Measurements from ENCODE around the gene MTA1. TPM values are rescaled to one million over a fixed set of nuclear protein-coding genes. Genes with fewer than 3 reads are reported as not detected.

MTA1 gene
- total RNA-seq, 2 experiments from 2014 or later: 103 to 217 TPM

DNA sequence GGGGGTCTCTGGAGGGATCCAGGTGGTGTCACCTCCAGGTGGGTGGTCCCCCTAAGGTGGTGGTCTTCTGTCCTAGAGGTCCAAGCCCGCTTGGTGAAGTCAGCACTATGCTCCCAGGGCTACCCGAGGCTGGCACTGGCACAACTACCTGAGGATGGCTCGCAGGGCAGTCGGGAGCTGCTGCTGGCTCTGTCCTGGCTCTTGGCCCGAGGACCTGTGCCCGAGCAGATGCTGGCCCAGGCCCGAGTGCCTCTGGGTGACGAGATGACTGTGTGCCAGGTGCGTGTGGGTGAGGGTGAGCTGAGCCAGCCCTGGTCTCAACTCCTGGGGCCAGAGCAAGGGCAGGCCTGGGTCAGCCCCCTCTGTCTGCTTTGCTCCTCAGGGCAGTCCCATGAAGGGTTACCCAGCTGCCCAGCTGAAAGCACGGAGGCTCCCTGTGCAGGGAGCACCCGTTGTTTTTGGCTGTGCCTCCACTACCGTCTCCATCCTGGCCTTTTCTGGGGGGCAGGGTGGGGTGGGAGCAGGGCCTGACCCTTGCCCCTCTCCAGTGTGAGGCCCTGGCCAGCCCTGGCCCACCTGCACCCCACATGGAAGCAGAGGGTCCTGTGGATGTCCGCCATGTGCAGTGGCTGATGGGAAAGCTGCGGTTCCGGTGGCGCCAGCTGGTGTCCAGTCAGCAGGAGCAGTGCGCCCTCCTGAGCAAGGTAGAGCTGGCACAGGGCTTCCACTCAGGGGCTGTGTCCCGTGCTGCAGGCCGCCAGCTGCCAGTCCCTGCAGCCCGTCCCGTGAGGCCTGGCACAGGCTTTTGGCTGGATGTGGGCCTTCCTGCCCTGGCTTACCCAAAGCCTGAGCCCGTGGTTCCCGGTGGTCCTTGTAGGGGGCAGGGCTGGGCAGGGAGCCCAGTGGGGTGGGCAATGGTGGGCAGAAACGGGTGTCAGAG lies 72.7 kb downstream of the MTA1 start:
- Histone ChIP-seq H3K9me2 (ENCODE audit: insufficient read depth, low read length) (no peaks in the 10 kb centered on the region), H3K4me2 (ENCODE audit: low read length) (peak overlapping the region; percentile 70), H4K20me1 (ENCODE audit: insufficient read depth, low read length) (peaks cover 4% of the 10 kb centered on the region; the same call in 1 of the 2 replicates), H3K4me1 (ENCODE audit: insufficient read depth, low read length, poor library complexity, severe bottlenecking) (peaks cover 27% of the 10 kb centered on the region), H3K27ac (ENCODE audit: low read depth, low read length, poor library complexity, severe bottlenecking) (no peak overlapping the region), H3K36me3 (ENCODE audit: insufficient read depth, low read length) (peaks cover 11% of the 10 kb centered on the region; the same call in 1 of the 2 replicates), H3K79me2 (ENCODE audit: insufficient read depth, low read depth, low read length) (0 out of 2 replicates have a peak, but pooled peaks cover 6% of the 10 kb centered on the region), H2AFZ (ENCODE audit: low read length) (no peak overlapping the region), H3K4me3 (ENCODE audit: low read depth, low read length, poor library complexity, severe bottlenecking) (peak overlapping the region; percentile 96), H3K9me3 (ENCODE audit: low read length) (no peaks in the 10 kb centered on the region)
- no peak for DNase-seq (ENCODE audit: low spot score)
- ChIA-PET POLR2A (no interaction called here), CTCF (ENCODE audit: unreplicated experiment) (interaction anchor here (0.7 to 0.9 kb wide), 5 partner anchors 11 to 102 kb away, joined by 3 to 21 read pairs (median 11); no protein-coding TSS in a partner anchor)
- intact Hi-C loops (cut with micrococcal nuclease; ENCODE audit: unreplicated experiment): no loop called here
- no peak for TF ChIP-seq EZH2phosphoT487 (IDR thresholded peaks at IDR 0.05; ENCODE audit: borderline replicate concordance, low read depth, low read length)
- TF ChIP-seq, protein P1, sequence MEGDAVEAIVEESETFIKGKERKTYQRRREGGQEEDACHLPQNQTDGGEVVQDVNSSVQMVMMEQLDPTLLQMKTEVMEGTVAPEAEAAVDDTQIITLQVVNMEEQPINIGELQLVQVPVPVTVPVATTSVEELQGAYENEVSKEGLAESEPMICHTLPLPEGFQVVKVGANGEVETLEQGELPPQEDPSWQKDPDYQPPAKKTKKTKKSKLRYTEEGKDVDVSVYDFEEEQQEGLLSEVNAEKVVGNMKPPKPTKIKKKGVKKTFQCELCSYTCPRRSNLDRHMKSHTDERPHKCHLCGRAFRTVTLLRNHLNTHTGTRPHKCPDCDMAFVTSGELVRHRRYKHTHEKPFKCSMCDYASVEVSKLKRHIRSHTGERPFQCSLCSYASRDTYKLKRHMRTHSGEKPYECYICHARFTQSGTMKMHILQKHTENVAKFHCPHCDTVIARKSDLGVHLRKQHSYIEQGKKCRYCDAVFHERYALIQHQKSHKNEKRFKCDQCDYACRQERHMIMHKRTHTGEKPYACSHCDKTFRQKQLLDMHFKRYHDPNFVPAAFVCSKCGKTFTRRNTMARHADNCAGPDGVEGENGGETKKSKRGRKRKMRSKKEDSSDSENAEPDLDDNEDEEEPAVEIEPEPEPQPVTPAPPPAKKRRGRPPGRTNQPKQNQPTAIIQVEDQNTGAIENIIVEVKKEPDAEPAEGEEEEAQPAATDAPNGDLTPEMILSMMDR (conservative IDR thresholded peaks at IDR 0.05; ENCODE audit: low read length): no peak
- no TSS peak for BruUV-seq (replicated peaks)

DNA sequence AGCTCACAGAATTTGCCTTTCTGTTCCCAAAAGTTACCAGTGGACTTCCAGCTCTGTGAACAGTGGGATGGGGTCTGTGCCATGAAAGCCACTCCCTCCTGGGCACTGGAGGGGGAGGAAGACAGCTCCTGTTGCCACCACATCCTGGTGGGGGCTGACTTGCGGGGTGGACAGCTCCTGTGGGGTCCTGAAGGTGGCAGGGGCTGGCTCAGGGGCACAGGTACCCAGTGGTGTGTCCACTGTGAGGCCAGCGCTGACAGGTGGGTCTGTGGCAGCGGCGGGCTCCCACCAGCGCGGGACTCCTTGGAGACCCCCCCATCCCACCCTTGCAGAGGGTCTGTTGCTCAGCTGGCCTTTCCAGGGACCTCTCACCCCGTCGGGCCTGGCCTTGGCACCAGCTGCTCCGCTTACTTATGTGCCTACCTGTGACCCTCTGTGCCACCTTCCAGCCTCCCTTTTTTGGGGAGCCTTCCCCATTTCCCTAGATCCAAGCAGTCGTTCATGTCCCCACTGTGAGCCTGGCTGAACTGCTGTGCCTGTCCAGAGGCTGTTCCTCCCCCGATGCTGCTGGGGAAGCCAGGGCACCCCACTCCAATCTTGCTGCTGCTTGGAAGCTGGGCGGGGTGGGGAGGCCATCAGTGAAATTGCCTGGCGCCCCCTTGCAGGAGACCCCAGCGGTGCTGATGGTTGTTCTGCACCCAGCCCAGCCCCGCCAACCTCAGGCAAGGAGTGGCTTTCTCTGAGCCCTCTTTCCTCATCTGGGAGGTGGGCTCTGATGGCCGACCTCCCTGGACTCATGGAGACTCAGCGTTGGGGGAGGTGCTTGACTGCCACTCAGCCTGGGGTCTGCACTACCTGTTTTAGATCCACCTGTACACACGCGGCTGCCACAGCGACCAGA lies 73.6 kb downstream of the MTA1 start:
- H3K79me2 ChIP-seq (ENCODE audit: insufficient read depth, low read depth, low read length): 0 out of 2 replicates have a peak, but pooled peaks cover 6% of the 10 kb centered on the region
- TF ChIP-seq EZH2phosphoT487 (IDR thresholded peaks at IDR 0.05; ENCODE audit: borderline replicate concordance, low read depth, low read length): no peak
- TF ChIP-seq, protein P1 (conservative IDR thresholded peaks at IDR 0.05; ENCODE audit: low read length): peak; percentile 32; the same call in 1 of the 2 replicates
- CTCF ChIA-PET (ENCODE audit: unreplicated experiment): no interaction called here

More for the DNA sequence above, 73.6 kb downstream of the MTA1 start:
- no peak overlapping the region for H3K4me3 ChIP-seq (ENCODE audit: low read depth, low read length, poor library complexity, severe bottlenecking)
- no peaks in the 10 kb centered on the region for H3K9me2 ChIP-seq (ENCODE audit: insufficient read depth, low read length)
- peaks cover 4% of the 10 kb centered on the region; the same call in 1 of the 2 replicates for H4K20me1 ChIP-seq (ENCODE audit: insufficient read depth, low read length)
- no peak overlapping the region for H3K4me2 ChIP-seq (ENCODE audit: low read length)
- POLR2A ChIA-PET: no interaction called here
- no peak for DNase-seq (ENCODE audit: low spot score)
- no peak overlapping the region for H3K27ac ChIP-seq (ENCODE audit: low read depth, low read length, poor library complexity, severe bottlenecking)
- peaks cover 11% of the 10 kb centered on the region; the same call in 1 of the 2 replicates for H3K36me3 ChIP-seq (ENCODE audit: insufficient read depth, low read length)
- H3K9me3 ChIP-seq (ENCODE audit: low read length): no peaks in the 10 kb centered on the region
- intact Hi-C loops (cut with micrococcal nuclease; ENCODE audit: unreplicated experiment): no loop called here
- no peak overlapping the region for H2AFZ ChIP-seq (ENCODE audit: low read length)
- no TSS peak for BruUV-seq (replicated peaks)
- peaks cover 18% of the 10 kb centered on the region for H3K4me1 ChIP-seq (ENCODE audit: insufficient read depth, low read length, poor library complexity, severe bottlenecking)

Data from OCI-LY7 (cell line).